LNCAP (cell line): ENCODE data around the gene ELFN1.

ENCODE experiments used
- TF ChIP-seq, protein P1 (sequence below): fragments of 450-650 bp; IDR thresholded peaks from 2 replicates; pipeline ENCODE4 v1.5.1; 2017; ENCODE audit warnings: mild to moderate bottlenecking

ELFN1 gene

DNA sequence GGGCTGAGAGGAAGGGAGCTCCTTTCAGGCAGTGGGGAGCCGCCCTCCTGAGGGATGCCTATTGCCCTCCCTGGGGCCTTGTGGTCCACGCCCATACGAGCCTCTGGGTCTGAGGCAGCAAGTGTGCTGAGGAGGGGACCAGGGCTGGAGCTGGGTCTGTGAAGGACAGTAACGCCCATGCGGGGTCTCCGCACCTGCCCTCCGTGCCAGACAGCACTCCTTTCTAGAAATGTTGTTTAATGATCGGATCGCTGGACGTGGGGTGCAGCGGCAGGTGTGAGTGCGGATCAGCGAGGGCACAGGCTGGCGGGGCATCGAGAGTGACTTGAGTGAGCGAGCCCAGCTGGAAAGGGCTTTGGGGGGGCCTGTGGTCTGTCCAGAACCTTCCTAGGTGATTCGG lies 70.1 kb downstream of the ELFN1 start:
- TF ChIP-seq, protein P1, sequence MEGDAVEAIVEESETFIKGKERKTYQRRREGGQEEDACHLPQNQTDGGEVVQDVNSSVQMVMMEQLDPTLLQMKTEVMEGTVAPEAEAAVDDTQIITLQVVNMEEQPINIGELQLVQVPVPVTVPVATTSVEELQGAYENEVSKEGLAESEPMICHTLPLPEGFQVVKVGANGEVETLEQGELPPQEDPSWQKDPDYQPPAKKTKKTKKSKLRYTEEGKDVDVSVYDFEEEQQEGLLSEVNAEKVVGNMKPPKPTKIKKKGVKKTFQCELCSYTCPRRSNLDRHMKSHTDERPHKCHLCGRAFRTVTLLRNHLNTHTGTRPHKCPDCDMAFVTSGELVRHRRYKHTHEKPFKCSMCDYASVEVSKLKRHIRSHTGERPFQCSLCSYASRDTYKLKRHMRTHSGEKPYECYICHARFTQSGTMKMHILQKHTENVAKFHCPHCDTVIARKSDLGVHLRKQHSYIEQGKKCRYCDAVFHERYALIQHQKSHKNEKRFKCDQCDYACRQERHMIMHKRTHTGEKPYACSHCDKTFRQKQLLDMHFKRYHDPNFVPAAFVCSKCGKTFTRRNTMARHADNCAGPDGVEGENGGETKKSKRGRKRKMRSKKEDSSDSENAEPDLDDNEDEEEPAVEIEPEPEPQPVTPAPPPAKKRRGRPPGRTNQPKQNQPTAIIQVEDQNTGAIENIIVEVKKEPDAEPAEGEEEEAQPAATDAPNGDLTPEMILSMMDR = no peak

DNA sequence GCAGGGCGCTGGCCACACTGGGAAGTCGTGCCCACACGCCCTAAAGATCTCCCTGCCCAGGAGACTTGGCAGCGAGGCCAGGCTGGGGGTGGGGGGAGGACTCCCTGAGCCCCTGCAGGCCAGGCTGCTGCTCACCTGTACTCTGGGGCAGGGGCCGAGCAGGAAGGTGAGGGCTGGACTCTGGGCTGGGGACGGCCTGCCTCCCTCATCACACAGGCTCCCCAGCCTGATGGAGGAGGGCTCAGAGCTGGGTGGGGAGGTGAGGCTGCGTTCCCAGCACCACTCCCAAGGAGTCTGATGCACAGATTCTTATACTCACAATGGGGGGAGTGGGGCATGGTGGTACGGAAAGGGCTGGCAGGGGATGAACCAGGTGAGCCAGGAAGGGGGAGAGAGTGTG lies 71.2 kb downstream of the ELFN1 start:
- TF ChIP-seq, protein P1 = no peak

DNA sequence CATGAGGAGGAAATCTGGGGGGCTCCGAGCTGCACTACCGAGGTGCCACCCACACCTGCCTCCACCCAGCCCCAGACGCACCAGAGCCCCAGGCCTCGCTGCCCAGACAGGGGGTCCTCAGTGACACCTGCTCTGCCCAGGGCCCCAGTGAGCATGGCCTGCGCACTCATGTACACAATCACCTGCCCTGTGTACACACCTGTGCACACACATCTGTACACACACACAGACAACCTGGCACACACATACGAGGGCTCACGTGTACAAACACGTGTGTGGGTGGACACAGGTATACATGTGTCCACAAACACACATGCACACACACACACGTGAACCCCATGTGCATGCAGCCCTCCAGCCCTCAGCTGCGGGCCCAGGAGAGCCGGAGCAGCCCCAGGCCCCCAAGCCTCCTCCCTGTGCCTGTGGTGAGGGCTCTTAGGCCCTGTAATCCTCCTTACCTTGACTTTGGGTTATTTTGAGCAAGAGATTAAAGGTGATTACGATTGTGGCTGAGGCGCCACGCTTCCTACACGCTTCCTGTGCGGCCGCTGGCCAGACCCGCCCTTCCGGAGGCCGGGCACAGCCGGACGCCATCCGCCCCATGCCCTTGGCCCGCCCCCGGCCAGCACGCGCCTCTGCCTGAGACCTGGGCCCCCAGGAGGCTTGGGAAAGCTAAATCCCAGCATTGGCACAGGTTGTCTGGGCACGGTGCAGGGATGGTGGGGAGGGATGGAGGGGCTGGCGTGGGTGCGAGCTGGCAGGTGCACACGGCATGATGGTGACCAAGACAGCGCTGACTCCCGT lies 71.9 kb downstream of the ELFN1 start:
- TF ChIP-seq, protein P1 = no peak

DNA sequence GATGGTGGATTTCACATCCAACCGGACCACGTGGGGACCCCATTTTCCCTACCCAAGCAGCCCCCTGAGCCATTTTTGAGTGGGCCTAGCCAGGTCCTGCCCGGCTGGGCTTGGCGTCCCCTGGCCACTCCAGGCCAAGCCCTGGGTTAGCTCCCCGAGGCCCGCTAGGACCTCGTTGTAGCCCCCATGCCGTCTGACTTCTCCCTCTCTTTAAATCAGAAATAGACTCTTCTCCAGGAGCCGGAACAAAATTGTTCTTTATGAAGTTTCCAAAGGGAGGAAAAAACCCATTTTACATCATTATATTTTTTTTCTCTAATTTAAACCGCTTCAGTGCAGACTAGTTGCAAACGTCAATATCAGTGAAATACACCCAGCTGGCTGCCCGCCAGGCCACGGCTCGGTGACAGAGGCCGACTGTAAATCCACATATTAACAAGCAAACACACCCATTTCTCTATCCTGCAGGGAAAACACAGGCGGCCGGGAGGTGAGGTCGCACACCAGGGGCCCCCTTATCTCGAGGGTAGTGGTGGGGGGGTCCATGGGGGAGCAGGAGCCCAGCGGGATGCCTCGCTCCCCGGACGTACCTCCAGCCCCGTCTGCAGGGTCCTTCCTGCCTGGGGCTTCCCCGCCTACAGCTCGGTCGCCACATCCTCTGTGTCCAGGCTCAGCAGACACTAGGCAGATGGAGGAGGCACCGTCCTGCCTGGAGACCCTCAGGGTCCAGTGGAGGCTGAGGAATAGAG lies 72.7 kb downstream of the ELFN1 start:
- TF ChIP-seq, protein P1 = no peak

DNA sequence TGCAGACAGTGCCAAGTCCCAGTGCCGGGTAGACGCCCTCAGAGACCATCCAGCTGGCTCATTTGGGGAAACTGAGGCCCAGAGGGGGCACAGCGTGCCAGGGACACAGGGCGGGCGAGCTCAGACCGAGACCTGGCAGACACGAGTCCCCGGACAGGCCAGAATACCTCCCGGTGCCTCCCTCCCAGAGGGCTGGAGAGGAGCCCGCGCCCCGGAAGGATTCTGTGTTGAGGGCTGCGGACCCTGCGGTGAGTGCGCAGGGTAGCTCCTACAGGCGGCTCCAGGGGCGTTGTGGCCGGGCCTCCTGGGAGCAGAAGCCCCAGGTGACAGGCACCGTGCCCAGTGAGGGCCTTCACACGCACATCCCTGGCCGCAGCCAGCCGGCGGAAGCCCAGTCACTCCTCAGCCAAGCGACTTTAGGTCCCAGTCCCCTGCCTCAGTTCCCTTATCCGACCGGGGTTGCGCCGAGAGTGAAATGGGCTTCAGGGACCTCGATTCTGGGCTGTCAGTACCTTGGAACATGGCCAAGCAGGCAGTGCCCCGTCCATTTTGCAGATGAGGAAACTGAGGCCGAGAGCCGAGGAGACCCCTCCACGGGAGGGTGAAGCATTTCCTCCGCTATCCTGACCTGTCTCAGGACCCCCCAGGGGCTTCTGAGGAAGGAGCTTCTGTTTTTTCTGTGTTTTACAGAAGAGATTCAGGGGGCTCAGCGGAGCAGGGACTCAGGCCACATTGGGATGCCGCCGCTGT lies 73.6 kb downstream of the ELFN1 start:
- TF ChIP-seq, protein P1 = no peak

DNA sequence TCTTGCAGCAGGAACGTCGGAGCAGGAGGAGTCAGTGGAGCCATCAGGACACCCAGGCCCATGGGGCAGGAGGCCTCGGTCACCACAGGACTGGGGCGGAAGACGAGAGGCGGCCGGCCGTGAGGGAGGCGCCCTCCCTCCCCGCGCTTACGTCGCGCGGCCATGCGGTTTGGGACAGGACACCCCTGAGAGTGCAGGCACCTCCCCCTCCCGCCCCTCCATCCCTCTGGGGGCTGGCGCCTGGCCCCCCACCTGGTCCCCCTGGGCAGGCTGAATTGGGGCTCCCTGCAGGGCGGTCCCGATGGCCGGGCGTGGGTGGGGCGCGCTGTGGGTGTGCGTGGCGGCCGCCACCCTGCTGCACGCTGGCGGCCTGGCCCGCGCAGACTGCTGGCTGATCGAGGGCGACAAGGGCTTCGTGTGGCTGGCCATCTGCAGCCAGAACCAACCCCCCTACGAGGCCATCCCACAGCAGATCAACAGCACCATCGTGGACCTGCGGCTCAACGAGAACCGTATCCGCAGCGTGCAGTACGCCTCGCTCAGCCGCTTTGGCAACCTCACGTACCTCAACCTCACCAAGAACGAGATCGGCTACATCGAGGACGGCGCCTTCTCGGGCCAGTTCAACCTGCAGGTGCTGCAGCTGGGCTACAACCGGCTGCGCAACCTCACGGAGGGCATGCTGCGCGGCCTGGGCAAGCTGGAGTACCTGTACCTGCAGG lies 74.4 kb downstream of the ELFN1 start:
- TF ChIP-seq, protein P1 = no peak

DNA sequence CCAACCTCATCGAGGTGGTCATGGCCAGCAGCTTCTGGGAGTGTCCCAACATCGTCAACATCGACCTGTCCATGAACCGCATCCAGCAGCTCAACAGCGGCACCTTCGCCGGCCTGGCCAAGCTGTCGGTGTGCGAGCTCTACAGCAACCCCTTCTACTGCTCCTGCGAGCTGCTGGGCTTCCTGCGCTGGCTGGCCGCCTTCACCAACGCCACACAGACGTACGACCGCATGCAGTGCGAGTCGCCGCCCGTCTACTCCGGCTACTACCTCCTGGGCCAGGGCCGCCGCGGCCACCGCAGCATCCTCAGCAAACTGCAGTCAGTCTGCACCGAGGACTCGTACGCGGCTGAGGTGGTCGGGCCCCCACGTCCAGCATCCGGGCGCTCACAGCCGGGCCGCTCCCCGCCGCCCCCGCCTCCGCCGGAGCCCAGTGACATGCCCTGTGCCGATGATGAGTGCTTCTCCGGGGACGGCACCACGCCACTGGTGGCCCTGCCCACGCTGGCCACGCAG lies 75.0 kb downstream of the ELFN1 start:
- TF ChIP-seq, protein P1 = no peak
